Esophagus (tissue), 2 donors: ENCODE results near the gene IFI6. TPM values are rescaled to one million over a fixed set of nuclear protein-coding genes. Genes with fewer than 3 reads are reported as not detected.
A peak's percentile ranks its signal among the peaks of the same experiment; 100 is the strongest.

ENCODE experiments used
- H3K27ac ChIP-seq, 2 donors: one replicate each; pipeline ENCODE4 v1.5.1; 2013; ENCODE audit warnings: low read depth in 2 of 2, mild to moderate bottlenecking in 2 of 2, inconsistent platforms in 1 of 2, low read length in 1 of 2, moderate library complexity in 1 of 2
- H3K27me3 ChIP-seq, 2 donors: one replicate each; pipeline ENCODE4 v1.6.1; 2013; ENCODE audit warnings: low read length in 2 of 2, control low read depth in 1 of 2, mild to moderate bottlenecking in 1 of 2; ENCODE audit not compliant: insufficient read depth in 2 of 2, control insufficient read depth in 1 of 2
- H3K36me3 ChIP-seq, 2 donors: one replicate each; pipeline ENCODE4 v1.6.1; 2013; ENCODE audit warnings: low read length in 1 of 2; ENCODE audit not compliant: control insufficient read depth in 2 of 2, insufficient read depth in 2 of 2
- H3K4me1 ChIP-seq, 2 donors: one replicate each; pipeline ENCODE4 v1.6.1; 2013; ENCODE audit warnings: low read length in 1 of 2; ENCODE audit not compliant: control insufficient read depth in 2 of 2, insufficient read depth in 2 of 2
- H3K4me3 ChIP-seq, 2 donors: one replicate each; pipeline ENCODE4 v1.5.1; 2013; ENCODE audit warnings: low read length in 2 of 2, mild to moderate bottlenecking in 2 of 2, low read depth in 1 of 2, moderate library complexity in 1 of 2
- H3K9me3 ChIP-seq, 2 donors: one replicate each; pipeline ENCODE4 v1.6.1; 2013; ENCODE audit warnings: mild to moderate bottlenecking in 2 of 2, low read depth in 1 of 2, low read length in 1 of 2, moderate library complexity in 1 of 2; ENCODE audit not compliant: control insufficient read depth in 2 of 2, insufficient read depth in 1 of 2
- WGBS, 2 donors: extraction: QIAGEN DNeasy Blood & Tissue Kit; methylation state at CpG; one replicate each; pipeline ENCODE4 v1.1.7; 2013; 5-methylcytosine and 5-hydroxymethylcytosine counted together
- polyA plus RNA-seq, 2 donors: library from polyadenylated mRNA; stranded (reverse); fragments of 200-250 nt; gene quantifications; one replicate each; pipeline ENCODE4 v1.2.3, GENCODE V29; 2013
- donor health status: healthy with polysubstance abuse.
- donor health status: Bipolar disorder and iron deficiency.

Gene IFI6
- polyA plus RNA-seq, 2 donors: 7.0 to 9.6 TPM

- 82 to 87% methylated on average over 5 of the region's 5 CpGs for WGBS, 2 donors
- H3K27ac ChIP-seq: no peak overlapping the region
Measured at GRCh38 chr1:27652111-27652864, 19.7 kb downstream of the IFI6 start.

DNA sequence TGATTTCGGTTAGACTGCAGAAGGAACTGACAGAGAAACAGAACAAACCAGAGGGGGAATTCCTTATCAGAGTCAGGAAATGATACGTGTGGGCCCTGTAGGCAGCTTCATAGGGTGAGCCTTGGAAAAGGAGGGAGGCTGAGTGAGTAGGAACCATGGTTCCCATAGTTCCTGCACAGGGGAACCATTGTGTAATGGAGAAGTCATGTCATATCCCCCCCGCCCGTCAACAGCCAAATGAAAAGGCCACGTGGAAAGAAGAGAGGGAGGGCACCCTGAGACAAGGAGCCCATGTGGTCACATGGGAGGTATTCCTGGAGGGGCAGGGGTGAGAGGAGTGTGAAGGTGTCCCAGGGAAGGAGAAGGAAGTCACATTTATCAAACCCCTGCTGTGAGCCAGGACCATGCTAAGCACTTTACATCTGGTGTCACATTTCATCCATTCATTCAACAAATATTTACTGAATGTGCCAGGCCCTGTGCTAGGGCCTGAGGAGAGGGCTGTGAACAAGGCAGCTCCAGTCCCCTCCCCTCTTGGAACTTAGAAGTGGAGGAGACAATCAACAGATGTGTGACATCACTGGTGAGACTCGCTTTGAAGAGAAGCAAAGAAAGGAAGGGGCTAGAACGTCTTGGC lies 21.3 kb downstream of the IFI6 start:
- no peaks in the 10 kb centered on the region for H3K27me3 ChIP-seq
- no peaks in the 10 kb centered on the region for H3K36me3 ChIP-seq
- H3K4me1 ChIP-seq: peaks cover 4 to 6% of the 10 kb centered on the region in 2 donors
- peak overlapping the region in 1 of 2 donors; percentile 24 for H3K27ac ChIP-seq
- no peak overlapping the region for H3K4me3 ChIP-seq
- no peaks in the 10 kb centered on the region for H3K9me3 ChIP-seq
- whole genome bisulfite sequencing, 2 donors: 50 to 64% methylated on average over 7 of the region's 7 CpGs

More at GRCh38 chr1:27652111-27652864, 19.7 kb downstream of the IFI6 start:
- Histone ChIP-seq H3K9me3 (no peaks in the 10 kb centered on the region), H3K4me3 (no peak overlapping the region), H3K27me3 (no peaks in the 10 kb centered on the region), H3K36me3 (no peaks in the 10 kb centered on the region), H3K4me1 (peaks cover 0 to 6% of the 10 kb centered on the region in 2 donors)

DNA sequence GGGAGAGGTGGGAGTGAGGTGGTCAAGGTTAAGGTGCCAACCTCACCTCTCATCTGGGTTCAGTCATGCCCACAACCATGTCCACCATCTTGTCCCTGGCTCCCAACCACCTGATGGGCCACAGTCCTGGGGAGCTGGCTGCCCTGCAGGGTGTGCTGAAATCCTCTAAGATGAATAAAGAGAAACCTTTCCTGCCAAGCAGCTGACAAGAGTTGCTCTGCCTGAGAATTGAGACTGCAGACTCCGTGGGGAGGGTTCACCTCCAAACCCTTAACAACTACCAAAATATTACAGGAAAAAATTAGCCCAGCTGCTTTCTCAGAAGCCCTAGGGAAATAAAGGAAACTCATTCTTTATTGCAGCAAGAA lies 21.8 kb downstream of the IFI6 start:
- Histone ChIP-seq H3K27me3 (no peaks in the 10 kb centered on the region), H3K4me3 (no peak overlapping the region), H3K27ac (no peak overlapping the region), H3K4me1 (peaks cover 4 to 6% of the 10 kb centered on the region in 2 donors), H3K9me3 (no peaks in the 10 kb centered on the region), H3K36me3 (no peaks in the 10 kb centered on the region)
- 40 to 50% methylated on average over 1 of the region's 1 CpG for WGBS, 2 donors

- WGBS, 2 donors: 92 to 93% methylated on average over 11 of the region's 11 CpGs
Measured at GRCh38 chr1:27649306-27649635, 22.7 kb downstream of the IFI6 start.

DNA sequence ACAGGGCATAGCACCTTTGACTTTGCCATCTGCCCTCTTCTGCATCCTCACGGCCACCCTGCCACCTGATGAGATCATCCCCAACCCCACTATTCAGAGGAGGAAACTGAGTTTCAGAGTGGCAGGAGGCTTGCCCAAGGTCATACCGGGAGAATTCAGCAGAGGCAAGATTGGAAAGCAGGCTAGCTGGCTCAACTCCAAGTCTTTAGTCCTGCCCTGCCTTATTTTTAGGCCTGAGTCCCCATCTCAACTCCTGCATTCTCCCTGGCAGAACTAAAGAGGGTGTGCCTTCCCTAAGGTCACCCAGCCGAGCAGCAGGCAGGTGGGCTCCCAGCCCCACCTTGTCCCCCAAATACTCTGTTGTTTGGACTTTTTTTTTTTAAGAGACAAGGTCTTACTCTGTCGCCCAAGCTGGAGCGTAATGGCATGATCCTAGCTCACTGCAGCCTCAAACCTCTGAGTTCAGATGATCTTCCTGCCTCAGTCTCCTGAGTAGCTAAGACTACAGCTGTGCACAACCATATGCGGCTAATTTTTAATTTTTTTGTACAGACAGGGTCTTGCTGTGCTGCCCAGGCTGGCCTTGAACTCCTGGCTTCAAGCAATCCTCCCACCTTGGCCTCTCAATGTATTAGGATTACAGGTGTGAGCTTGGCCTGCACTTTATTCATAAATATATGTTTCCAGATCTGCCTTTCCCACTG lies 23.2 kb downstream of the IFI6 start:
- 64 to 68% methylated on average over 6 of the region's 6 CpGs for WGBS, 2 donors

More at GRCh38 chr1:27649306-27649635, 22.7 kb downstream of the IFI6 start:
- H3K9me3 ChIP-seq: no peaks in the 10 kb centered on the region
- H3K27me3 ChIP-seq: no peaks in the 10 kb centered on the region
- no peaks in the 10 kb centered on the region for H3K36me3 ChIP-seq
- H3K27ac ChIP-seq: no peak overlapping the region
- H3K4me3 ChIP-seq: no peak overlapping the region
- peaks cover 4 to 6% of the 10 kb centered on the region in 2 donors for H3K4me1 ChIP-seq

GRCh38 chr1:27647328-27647727 lies 24.7 kb downstream of the IFI6 start:
- Histone ChIP-seq H3K4me3 (no peak overlapping the region), H3K27ac (no peak overlapping the region), H3K9me3 (no peaks in the 10 kb centered on the region), H3K27me3 (no peaks in the 10 kb centered on the region), H3K36me3 (no peaks in the 10 kb centered on the region), H3K4me1 (peaks cover 4 to 6% of the 10 kb centered on the region in 2 donors)
- WGBS, 2 donors: 93 to 94% methylated on average over 5 of the region's 5 CpGs

More for the DNA sequence above, 23.2 kb downstream of the IFI6 start:
- H3K4me3 ChIP-seq: no peak overlapping the region
- no peaks in the 10 kb centered on the region for H3K36me3 ChIP-seq
- no peak overlapping the region for H3K27ac ChIP-seq
- H3K27me3 ChIP-seq: no peaks in the 10 kb centered on the region
- peaks cover 4 to 6% of the 10 kb centered on the region in 2 donors for H3K4me1 ChIP-seq
- H3K9me3 ChIP-seq: no peaks in the 10 kb centered on the region

GRCh38 chr1:27646676-27647075 lies 25.3 kb downstream of the IFI6 start:
- Histone ChIP-seq H3K27ac (no peak overlapping the region), H3K36me3 (no peaks in the 10 kb centered on the region), H3K9me3 (no peaks in the 10 kb centered on the region), H3K4me1 (peaks cover 4 to 6% of the 10 kb centered on the region in 2 donors), H3K27me3 (no peaks in the 10 kb centered on the region), H3K4me3 (no peak overlapping the region)
- 62 to 66% methylated on average over 8 of the region's 8 CpGs for whole genome bisulfite sequencing, 2 donors

- no peaks in the 10 kb centered on the region for H3K9me3 ChIP-seq
- 93 to 95% methylated on average over 4 of the region's 4 CpGs for WGBS, 2 donors
Measured at GRCh38 chr1:27645071-27645415, 26.9 kb downstream of the IFI6 start.

GRCh38 chr1:27644369-27645070 lies 27.5 kb downstream of the IFI6 start:
- no peaks in the 10 kb centered on the region for H3K36me3 ChIP-seq
- 89 to 93% methylated on average over 5 of the region's 5 CpGs for WGBS, 2 donors

More at GRCh38 chr1:27645071-27645415, 26.9 kb downstream of the IFI6 start:
- Histone ChIP-seq H3K4me3 (no peak overlapping the region), H3K27me3 (no peaks in the 10 kb centered on the region), H3K27ac (no peak overlapping the region), H3K4me1 (peaks cover 4 to 6% of the 10 kb centered on the region in 2 donors), H3K36me3 (no peaks in the 10 kb centered on the region)

More at GRCh38 chr1:27644369-27645070, 27.5 kb downstream of the IFI6 start:
- no peaks in the 10 kb centered on the region for H3K27me3 ChIP-seq
- no peaks in the 10 kb centered on the region for H3K9me3 ChIP-seq
- H3K4me3 ChIP-seq: no peak overlapping the region
- H3K4me1 ChIP-seq: peaks cover 4 to 6% of the 10 kb centered on the region in 2 donors
- no peak overlapping the region for H3K27ac ChIP-seq
